GM21737 (cell line): ENCODE results near the gene PMCH.
"Not testable (repeated sequence)": the region's sequence is repeated elsewhere in the genome, so short reads cannot be mapped to it uniquely, and the experiment has no call there.

Experiments
- ATAC-seq: cut with Tn5 transposase; IDR thresholded peaks from one replicate; pipeline ENCODE4 v1.9.1; 2021; ENCODE audit warnings: mild to moderate bottlenecking, moderate library complexity; ENCODE audit not compliant: unreplicated experiment

PMCH gene

GRCh38 chr12:102197789-102198188 is at the start of gene PMCH:
Gene PMCH (minus strand): TSS chr12:102197833. CDS start chr12:102197770, 63 bp downstream.
- ATAC-seq, result peak; percentile 72

- not testable (repeated sequence) for ATAC-seq
Observed at GRCh38 chr12:102240859-102241258, 43.2 kb upstream of the PMCH start.

GRCh38 chr12:102234599-102234998 is 37.0 kb upstream of the PMCH start:
- no peak for ATAC-seq

- ATAC-seq, result no peak
Observed at GRCh38 chr12:102232446-102232845, 34.8 kb upstream of the PMCH start.

GRCh38 chr12:102232036-102232435 is 34.4 kb upstream of the PMCH start:
- ATAC-seq, result no peak

- no peak for ATAC-seq
Observed at GRCh38 chr12:102227954-102228353, 30.3 kb upstream of the PMCH start.

GRCh38 chr12:102220736-102221135 is 23.1 kb upstream of the PMCH start:
- ATAC-seq, result no peak

- ATAC-seq, result no peak
Observed at GRCh38 chr12:102215992-102216691, 18.5 kb upstream of the PMCH start.

GRCh38 chr12:102204025-102204424 is 6.4 kb upstream of the PMCH start:
- ATAC-seq, result no peak

- ATAC-seq, result no peak
Observed at GRCh38 chr12:102202556-102202955, 4.9 kb upstream of the PMCH start.

- ATAC-seq, result no peak
Observed at GRCh38 chr12:102201436-102202061, 3.9 kb upstream of the PMCH start.

GRCh38 chr12:102195826-102196225 is 1.8 kb downstream of the PMCH start:
- no peak for ATAC-seq

GRCh38 chr12:102182635-102183034 is 15.0 kb downstream of the PMCH start:
- ATAC-seq, result no peak

GRCh38 chr12:102174761-102175160 is 22.9 kb downstream of the PMCH start:
- no peak for ATAC-seq

GRCh38 chr12:102174117-102174516 is 23.5 kb downstream of the PMCH start:
- ATAC-seq, result no peak

GRCh38 chr12:102172436-102172835 is 25.2 kb downstream of the PMCH start:
- no peak for ATAC-seq

- no peak for ATAC-seq
Observed at GRCh38 chr12:102171951-102172350, 25.7 kb downstream of the PMCH start.

- no peak for ATAC-seq
Observed at GRCh38 chr12:102169922-102170621, 27.6 kb downstream of the PMCH start.

GRCh38 chr12:102167821-102168604 is 29.6 kb downstream of the PMCH start:
- ATAC-seq, result no peak

- ATAC-seq, result no peak
Observed at GRCh38 chr12:102163383-102163782, 34.2 kb downstream of the PMCH start.

GRCh38 chr12:102155206-102155605 is 42.4 kb downstream of the PMCH start:
- ATAC-seq, result not testable (repeated sequence)
